GM19351 (cell line): ENCODE results near the gene EWSR1.

ENCODE experiments used
- ATAC-seq: cut with Tn5 transposase; IDR thresholded peaks from one replicate; pipeline ENCODE4 v1.9.1; 2021; ENCODE audit warnings: mild to moderate bottlenecking, moderate library complexity; ENCODE audit not compliant: unreplicated experiment

EWSR1 gene

DNA sequence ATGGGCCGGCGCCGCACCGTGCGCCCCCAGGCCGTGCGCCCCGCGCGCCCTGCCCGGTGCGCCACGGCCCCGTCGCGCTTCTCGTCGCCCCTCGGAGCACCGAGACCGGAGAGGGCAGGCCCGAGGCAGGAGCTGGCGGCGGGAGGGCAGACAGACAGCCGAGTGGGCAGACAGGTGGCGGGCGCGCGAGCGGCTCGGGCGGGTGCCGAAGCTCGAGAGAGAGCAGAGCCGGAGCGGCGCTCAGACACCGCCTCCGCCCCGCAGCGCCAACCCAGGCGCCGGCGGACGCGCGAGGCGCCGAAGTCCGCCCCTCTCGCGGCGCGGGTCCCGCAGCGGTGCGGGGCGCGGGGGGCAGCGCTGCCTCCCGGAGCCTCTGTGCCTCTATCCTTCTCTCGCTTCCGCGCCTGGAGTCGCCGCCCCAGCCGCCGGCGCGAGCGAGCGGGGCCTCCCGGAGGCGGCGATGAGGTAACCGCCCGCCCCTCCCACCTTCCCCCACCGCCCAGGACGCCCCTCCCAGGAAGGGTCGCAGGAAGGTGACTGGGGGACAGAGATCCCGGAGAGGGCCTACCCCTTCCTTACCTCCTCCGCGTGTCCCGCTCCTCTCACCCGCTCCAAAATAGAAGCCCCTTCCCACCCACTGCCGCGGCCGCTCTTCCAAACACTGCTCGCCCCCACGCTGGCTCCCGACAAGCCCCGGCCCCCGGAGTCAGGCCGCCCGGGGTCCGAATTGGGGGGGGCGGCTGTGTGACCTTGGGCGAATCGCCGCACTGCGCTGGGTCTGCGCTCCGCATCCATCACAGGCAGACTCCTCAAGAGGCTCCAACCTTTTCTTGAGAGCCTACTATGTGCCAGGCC lies 47.4 kb downstream of the EWSR1 start, which contains the start of gene RASL10A:
Gene RASL10A, minus strand, starts transcription at position 412 of the 855 bp plus-strand sequence. CDS start 451 bp downstream, outside the sequence.
- no peak for ATAC-seq

DNA sequence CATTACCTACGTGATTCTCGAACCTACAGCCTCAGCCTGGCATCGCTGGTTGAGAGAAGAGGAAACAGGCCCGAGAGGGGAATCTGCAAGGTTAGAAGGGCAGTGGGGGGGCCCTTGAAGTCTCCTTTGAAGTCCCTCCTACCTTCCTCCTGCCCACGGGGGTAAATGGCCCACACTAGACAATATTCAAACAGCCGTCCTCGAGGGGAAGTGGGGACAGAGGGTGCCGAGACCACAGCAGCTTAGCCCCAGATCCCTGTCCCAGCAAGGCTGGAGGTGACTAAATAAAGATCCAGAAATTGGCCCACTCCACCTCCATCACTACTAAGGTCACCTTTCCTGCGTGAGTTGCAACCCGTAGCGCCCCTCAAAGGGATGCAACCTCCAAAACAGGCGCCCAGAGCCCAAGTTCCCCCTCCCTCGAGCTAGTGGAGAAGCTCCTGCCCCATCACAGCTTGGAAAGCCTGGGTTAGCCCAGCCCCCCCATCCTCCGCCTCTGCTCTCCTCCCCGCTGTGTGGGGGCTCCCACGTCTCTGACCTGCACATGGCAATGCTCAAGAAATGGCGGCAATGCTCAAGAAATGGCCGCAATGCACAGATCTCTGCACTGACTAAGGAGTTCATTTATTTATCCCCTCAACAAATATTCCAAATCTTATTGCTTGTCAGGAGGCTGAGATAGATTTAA lies 48.2 kb downstream of the EWSR1 start:
- no peak for ATAC-seq

DNA sequence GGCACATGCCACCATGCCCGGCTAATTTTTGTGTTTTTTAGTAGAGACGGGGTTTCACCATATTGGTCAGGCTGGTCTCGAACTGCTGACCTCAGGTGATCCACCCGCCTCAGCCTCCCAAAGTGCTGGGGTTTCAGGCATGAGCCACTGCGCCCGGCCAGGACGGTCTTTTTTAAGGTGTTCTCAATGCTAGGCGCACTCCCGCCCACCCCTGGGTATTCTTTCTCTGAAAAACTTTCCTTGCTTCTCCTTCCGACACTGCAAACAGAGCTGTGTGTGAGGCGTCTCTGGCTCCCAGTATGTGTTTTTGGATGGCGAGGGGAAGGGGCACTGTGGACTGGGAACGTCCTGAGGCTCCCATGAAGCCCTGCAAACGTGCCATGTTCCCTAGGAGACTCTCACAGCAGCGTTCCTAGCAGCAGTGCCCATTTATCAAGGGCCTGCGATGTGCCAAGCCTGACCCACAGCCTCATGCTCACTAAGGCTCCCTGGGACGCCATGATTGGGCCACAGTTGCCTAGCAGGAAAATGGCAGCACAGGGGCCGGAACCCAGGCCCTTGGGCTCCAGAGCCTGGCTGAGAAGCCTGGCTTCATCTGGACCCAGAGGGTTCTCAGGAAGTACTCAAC lies 49.9 kb downstream of the EWSR1 start:
- no peak for ATAC-seq

GRCh38 chr22:29319072-29319471 lies 51.0 kb downstream of the EWSR1 start:
- ATAC-seq = no peak

- ATAC-seq = no peak
Measured at GRCh38 chr22:29320546-29320945, 52.5 kb downstream of the EWSR1 start.

GRCh38 chr22:29323641-29324040 lies 55.6 kb downstream of the EWSR1 start:
- ATAC-seq = no peak

- no peak for ATAC-seq
Measured at GRCh38 chr22:29325356-29325755, 57.3 kb downstream of the EWSR1 start.

DNA sequence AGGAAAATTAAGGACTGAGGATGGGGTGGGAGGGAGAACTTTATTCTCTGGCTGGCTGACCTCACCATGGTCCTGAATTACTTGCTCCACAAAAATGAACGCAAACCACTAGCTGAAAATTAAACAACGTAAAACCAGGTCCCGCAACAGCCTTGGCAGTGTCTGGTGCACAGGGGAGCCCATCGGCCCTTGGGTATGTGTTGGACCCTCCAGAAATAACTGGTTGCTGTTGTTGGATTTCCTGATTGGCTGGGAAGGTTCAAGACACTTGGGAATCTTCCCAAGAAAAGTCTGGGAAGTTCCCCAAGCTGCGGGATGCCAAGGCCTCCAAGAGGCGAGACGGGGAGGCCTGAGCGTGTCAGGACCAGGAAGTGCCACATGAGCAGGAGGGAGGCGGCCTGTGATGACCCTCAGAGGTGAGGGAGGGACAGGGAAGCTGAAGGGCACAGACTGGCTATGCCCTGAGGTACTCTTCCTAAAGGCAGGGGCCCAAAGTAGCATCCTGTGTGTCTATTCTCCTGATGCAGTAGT lies 57.8 kb downstream of the EWSR1 start:
- no peak for ATAC-seq

- no peak for ATAC-seq
Measured at GRCh38 chr22:29326481-29326880, 58.4 kb downstream of the EWSR1 start.

GRCh38 chr22:29327089-29327764 lies 59.2 kb downstream of the EWSR1 start:
- no peak for ATAC-seq

DNA sequence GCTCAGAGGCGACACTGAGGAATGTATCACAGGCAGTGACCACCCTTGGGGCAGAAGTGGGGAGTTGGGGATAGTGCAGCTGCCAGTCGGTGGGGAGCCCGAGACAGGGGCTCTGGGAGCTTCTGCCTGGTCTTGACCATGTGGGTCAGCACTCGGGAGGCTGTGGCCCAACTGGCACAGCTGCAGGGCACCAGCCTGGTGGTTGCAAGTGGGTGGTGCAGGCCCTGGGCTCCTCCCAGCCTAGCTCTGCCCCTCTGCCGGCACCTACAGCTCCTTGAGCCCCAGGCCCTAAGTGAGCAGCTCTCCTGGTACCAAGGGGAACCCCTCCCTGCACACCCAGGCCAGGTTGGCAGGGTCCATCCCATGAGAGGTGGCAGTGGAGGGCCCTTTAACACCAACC lies 60.0 kb downstream of the EWSR1 start:
- ATAC-seq = no peak

- ATAC-seq = no peak
Measured at GRCh38 chr22:29328566-29329500, 60.8 kb downstream of the EWSR1 start.

DNA sequence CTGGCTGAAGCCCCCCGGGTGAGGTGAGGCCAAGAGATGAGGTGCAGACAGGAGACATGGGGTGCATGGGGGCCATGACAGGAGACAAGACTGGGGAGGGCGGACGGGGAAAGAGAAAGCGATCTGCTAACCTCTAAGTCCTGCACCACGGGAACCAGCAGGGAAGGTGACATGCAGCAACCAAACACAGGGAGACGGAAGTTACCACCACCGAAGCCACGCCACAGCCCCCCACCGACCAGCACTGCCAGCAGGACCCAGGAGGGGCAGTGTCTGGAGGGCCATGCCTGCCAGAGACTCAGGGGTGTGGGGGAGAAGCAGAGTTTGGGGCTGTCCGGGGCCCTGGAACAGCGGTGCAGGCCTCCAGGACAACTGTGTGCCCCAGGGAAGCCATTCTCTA lies 61.5 kb downstream of the EWSR1 start:
- no peak for ATAC-seq

- ATAC-seq = no peak
Measured at GRCh38 chr22:29330291-29330690, 62.2 kb downstream of the EWSR1 start.

DNA sequence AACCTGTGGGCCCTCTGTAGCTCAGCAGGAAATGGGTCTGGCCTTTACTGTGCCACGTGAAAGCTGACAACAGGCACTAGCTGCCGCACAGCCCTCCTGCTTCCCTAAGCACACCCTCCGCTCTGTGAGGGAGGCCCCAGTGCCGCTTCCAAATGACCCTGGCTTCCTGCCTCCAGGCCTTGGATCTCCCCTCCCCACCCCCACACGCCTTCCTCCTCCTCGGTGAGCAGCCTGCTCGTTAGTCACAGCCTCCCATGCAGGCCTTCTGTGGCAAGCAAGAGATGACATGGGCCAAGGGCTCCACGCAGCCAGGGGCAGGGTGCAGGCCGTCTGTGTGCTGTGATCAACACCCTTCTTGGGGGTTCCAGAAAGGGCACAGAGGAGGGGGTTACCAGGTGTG lies 62.7 kb downstream of the EWSR1 start:
- no peak for ATAC-seq

GRCh38 chr22:29331213-29331612 lies 63.1 kb downstream of the EWSR1 start:
- no peak for ATAC-seq

- ATAC-seq = no peak
Measured at GRCh38 chr22:29331658-29332300, 63.7 kb downstream of the EWSR1 start.

- no peak for ATAC-seq
Measured at GRCh38 chr22:29332886-29333496, 64.9 kb downstream of the EWSR1 start.

- ATAC-seq = no peak
Measured at GRCh38 chr22:29334148-29334547, 66.1 kb downstream of the EWSR1 start.
